ENCODE measurements around the gene TARBP2.
"Not testable (repeated sequence)": the region's sequence is repeated elsewhere in the genome, so short reads cannot be mapped to it uniquely, and the experiment has no call there.

Gene TARBP2

GRCh38 chr12:53515291-53515680 is 14.2 kb downstream of the TARBP2 start:
- DNase-seq (ENCODE audit: low spot score), result no peak

GRCh38 chr12:53516758-53517455 is 15.8 kb downstream of the TARBP2 start:
- no peak for DNase-seq (ENCODE audit: low spot score)

GRCh38 chr12:53518381-53518780 is 17.3 kb downstream of the TARBP2 start:
- no peak for DNase-seq (ENCODE audit: low spot score)

- DNase-seq (ENCODE audit: low spot score), result no peak
Measured at GRCh38 chr12:53523131-53523530, 22.0 kb downstream of the TARBP2 start.

- no peak for DNase-seq (ENCODE audit: low spot score)
Measured at GRCh38 chr12:53524476-53524875, 23.4 kb downstream of the TARBP2 start.

GRCh38 chr12:53530061-53530460 is 29.0 kb downstream of the TARBP2 start:
- no peak for DNase-seq (ENCODE audit: low spot score)

GRCh38 chr12:53530920-53531319 is 29.8 kb downstream of the TARBP2 start:
- no peak for DNase-seq (ENCODE audit: low spot score)

- no peak for DNase-seq (ENCODE audit: low spot score)
Measured at GRCh38 chr12:53532021-53532420, 30.9 kb downstream of the TARBP2 start.

- no peak for DNase-seq (ENCODE audit: low spot score)
Measured at GRCh38 chr12:53532524-53533445, 31.7 kb downstream of the TARBP2 start.

GRCh38 chr12:53533471-53533870 is 32.4 kb downstream of the TARBP2 start:
- no peak for DNase-seq (ENCODE audit: low spot score)

GRCh38 chr12:53536962-53537361 is 35.9 kb downstream of the TARBP2 start:
- DNase-seq (ENCODE audit: low spot score), result no peak

GRCh38 chr12:53538209-53538689 is 37.2 kb downstream of the TARBP2 start:
- DNase-seq (ENCODE audit: low spot score), result no peak

GRCh38 chr12:53539526-53539925 is 38.4 kb downstream of the TARBP2 start:
- DNase-seq (ENCODE audit: low spot score), result no peak

- DNase-seq (ENCODE audit: low spot score), result peak; percentile 48
Measured at GRCh38 chr12:53543539-53543938, 42.5 kb downstream of the TARBP2 start.

GRCh38 chr12:53548354-53548753 is 47.3 kb downstream of the TARBP2 start:
- DNase-seq (ENCODE audit: low spot score), result not testable (repeated sequence)

GRCh38 chr12:53550131-53550530 is 49.0 kb downstream of the TARBP2 start:
- DNase-seq (ENCODE audit: low spot score), result not testable (repeated sequence)

GRCh38 chr12:53550595-53550994 is 49.5 kb downstream of the TARBP2 start:
- DNase-seq (ENCODE audit: low spot score), result no peak

GRCh38 chr12:53551889-53552291 is 50.8 kb downstream of the TARBP2 start:
- no peak for DNase-seq (ENCODE audit: low spot score)

- DNase-seq (ENCODE audit: low spot score), result no peak
Measured at GRCh38 chr12:53552361-53553327, 51.6 kb downstream of the TARBP2 start.

Measured in kidney capillary endothelial cell (primary cell).